Lower leg skin (tissue), 4 donors: ENCODE measurements around the gene MAN1C1. TPM values are rescaled to one million over a fixed set of nuclear protein-coding genes. Genes with fewer than 3 reads are reported as not detected.
"Not testable (repeated sequence)": the region's sequence is repeated elsewhere in the genome, so short reads cannot be mapped to it uniquely, and the experiment has no call there.

ENCODE experiments used
- DNase-seq, 2 donors: peaks; one replicate each; pipeline ENCODE4 v3.0.0-alpha.2; 2019; ENCODE audit warnings: low spot score in 2 of 2
- H3K4me3 ChIP-seq: fragments of 200-600 bp; sonication (generic); 2 replicates; pipeline ENCODE4 v1.5.1; 2017; ENCODE audit warnings: mild to moderate bottlenecking, low read depth; ENCODE audit not compliant: poor library complexity, severe bottlenecking
- POLR2A ChIP-seq, 2 donors: fragments of 450-650 bp; IDR thresholded peaks; one replicate each; pipeline ENCODE4 v1.6.1; 2016 to 2017; ENCODE audit warnings: antibody characterized with exemption in 2 of 2, mild to moderate bottlenecking in 1 of 2, moderate library complexity in 1 of 2
- WGBS, 2 donors: methylation state at CpG; one replicate each; pipeline ENCODE4 v1.1.5; 2018; 5-methylcytosine and 5-hydroxymethylcytosine counted together
- intact Hi-C: fragments of 100-400 bp; cut with DNase I; formaldehyde crosslinking; loops from one replicate; pipeline ENCODE4 v1.15.0; 2023; ENCODE audit warnings: low total_unique reads
- total RNA-seq, 4 donors: library from RNA; depleted of rRNA; stranded (reverse); fragments of >200 nt; gene quantifications; one replicate each; pipeline ENCODE4 v1.1.0, GENCODE V29; 2016
- TF ChIP-seq, protein P1 (sequence below), 3 donors: fragments of 450-650 bp; IDR thresholded peaks; one replicate each; pipeline ENCODE4 v1.5.1; 2016; ENCODE audit warnings: antibody characterized with exemption in 3 of 3, mild to moderate bottlenecking in 3 of 3, moderate library complexity in 2 of 3

The MAN1C1 gene
- total RNA-seq, 4 donors from 2014 or later: 5.9 to 7.3 (median 6.6) TPM

DNA sequence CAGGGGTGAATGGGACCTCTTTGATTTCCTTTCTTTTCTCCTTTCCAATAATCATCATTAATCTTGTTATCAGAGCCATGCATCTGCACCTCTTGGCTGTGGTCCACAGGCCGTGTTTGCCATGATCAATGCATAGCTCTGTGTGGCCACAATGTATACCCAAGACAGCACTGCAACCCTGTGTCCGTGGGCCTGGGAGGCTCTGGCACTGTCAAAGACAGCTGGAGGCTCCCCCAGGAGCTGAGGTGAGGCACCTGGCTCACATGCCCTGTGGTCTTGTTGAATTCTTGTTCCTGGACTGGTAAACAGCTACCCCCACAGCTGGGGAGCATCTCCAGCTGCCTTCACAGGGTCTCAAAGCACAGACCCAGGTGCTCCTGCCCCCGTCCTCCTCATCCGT, 116.2 kb downstream of the MAN1C1 start:
- 85% methylated on average over 4 of the region's 4 CpGs for WGBS, 2 donors
- intact Hi-C loops: no loop called here
- no peak for TF ChIP-seq POLR2A (IDR thresholded peaks at IDR 0.05)

DNA sequence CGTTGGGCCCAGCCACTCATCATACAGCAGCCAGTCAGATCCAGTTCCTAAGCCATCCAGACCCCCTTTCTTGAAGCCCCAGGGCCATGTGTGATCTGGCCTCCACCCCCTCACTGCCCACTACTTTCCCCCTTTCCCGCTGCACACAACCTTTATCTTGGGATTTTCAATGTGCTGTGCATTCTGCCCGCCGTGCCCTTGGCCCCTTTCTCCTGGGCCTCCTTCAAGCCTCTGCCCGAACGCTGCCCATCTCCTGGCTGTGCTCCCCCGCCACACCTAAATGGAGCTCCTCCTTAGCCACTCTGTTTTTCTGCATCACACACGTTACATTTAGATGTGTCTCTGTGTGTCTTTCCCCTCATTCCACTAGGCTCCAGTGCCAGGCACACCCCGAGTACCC, 116.7 kb downstream of the MAN1C1 start:
- intact Hi-C loops: no loop called here

More for the DNA sequence above, 116.2 kb downstream of the MAN1C1 start:
- DNase-seq: no peak
- no peak overlapping the region for H3K4me3 ChIP-seq

DNA sequence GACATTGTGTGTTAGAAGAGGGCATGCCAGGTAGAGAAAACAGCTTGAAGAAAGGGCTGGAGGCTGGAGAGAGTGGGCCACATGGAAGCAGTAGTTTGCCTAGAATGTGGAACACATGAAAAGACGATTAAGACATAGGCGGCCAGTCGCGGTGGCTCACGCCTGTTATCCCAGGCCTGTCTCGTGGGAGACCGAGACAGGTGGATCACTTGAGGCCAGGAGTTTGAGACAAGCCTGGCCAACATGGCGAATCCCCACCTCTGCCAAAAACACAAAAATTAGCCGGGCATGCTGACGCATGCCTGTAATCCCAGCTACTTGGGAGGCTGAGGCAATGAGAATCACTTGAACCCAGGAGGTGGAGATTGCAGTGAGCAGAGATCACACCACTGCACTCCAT, 118.4 kb downstream of the MAN1C1 start:
- H3K4me3 ChIP-seq, intact Hi-C loops, DNase-seq: not testable (repeated sequence)
- 57 to 76% methylated on average over 10 of the region's 10 CpGs for WGBS, 2 donors

More for the DNA sequence above, 116.7 kb downstream of the MAN1C1 start:
- WGBS, 2 donors: 93 to 96% methylated on average over 9 of the region's 9 CpGs
- H3K4me3 ChIP-seq: no peak overlapping the region
- TF ChIP-seq, protein P1, sequence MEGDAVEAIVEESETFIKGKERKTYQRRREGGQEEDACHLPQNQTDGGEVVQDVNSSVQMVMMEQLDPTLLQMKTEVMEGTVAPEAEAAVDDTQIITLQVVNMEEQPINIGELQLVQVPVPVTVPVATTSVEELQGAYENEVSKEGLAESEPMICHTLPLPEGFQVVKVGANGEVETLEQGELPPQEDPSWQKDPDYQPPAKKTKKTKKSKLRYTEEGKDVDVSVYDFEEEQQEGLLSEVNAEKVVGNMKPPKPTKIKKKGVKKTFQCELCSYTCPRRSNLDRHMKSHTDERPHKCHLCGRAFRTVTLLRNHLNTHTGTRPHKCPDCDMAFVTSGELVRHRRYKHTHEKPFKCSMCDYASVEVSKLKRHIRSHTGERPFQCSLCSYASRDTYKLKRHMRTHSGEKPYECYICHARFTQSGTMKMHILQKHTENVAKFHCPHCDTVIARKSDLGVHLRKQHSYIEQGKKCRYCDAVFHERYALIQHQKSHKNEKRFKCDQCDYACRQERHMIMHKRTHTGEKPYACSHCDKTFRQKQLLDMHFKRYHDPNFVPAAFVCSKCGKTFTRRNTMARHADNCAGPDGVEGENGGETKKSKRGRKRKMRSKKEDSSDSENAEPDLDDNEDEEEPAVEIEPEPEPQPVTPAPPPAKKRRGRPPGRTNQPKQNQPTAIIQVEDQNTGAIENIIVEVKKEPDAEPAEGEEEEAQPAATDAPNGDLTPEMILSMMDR (IDR thresholded peaks at IDR 0.05): no peak
- no peak for TF ChIP-seq POLR2A (IDR thresholded peaks at IDR 0.05)
- no peak for DNase-seq

DNA sequence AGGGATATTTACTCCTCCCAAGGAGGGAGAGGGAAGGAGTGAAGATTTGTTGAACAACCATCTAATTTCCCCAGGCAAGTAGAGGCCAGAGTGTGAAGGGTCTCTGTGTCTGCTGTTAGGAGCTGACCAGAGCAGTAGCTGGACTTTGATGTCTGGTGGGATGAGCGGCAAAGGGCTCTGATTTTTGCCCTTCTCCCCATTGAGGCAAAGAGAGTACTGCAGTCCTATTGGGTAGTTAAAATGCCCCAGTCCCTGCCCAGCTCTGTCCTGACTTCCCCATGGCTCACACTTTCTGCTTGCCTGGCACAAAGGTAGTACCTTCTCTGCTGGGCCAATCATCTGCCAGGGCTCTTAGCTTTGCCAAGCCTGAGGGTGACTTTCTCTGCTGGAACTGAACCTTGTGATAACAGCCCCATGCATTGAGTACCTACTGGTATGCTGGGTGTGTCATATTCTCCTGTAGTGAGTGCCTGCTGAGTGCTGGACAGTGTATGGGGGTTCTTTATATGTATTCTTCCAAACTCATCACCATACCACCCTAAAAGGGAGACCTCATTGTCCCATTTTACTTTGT, 119.5 kb downstream of the MAN1C1 start:
- TF ChIP-seq, protein P1 (IDR thresholded peaks at IDR 0.05): no peak
- no peak for TF ChIP-seq POLR2A (IDR thresholded peaks at IDR 0.05)
- intact Hi-C loops: no loop called here
- WGBS, 2 donors: 100% methylated on average over 1 of the region's 1 CpG
- H3K4me3 ChIP-seq: no peak overlapping the region
- DNase-seq: no peak

DNA sequence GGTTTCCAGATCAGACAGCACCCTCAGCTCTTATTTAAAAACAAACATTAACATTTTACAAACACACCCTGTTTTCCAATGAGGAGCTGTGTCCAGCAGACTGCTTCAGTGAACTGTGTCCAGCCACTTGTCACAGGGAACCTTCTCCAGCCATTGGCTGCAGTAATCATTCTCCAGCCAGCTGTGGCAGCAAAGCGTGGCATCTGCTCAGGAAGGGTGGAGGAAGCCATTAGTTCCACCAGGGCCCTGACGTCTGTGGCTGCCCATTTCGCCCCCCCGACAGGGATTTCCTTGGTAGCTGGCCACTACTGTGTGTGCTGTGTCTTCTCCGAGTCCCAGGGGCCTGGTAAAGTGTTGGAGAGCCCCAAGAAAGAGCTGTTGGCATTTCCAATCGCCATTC, 120.5 kb downstream of the MAN1C1 start:
- no peak for TF ChIP-seq POLR2A (IDR thresholded peaks at IDR 0.05)
- TF ChIP-seq, protein P1 (IDR thresholded peaks at IDR 0.05): no peak
- intact Hi-C loops: no loop called here
- H3K4me3 ChIP-seq: no peak overlapping the region
- no peak for DNase-seq
- WGBS, 2 donors: 51 to 65% methylated on average over 6 of the region's 6 CpGs

DNA sequence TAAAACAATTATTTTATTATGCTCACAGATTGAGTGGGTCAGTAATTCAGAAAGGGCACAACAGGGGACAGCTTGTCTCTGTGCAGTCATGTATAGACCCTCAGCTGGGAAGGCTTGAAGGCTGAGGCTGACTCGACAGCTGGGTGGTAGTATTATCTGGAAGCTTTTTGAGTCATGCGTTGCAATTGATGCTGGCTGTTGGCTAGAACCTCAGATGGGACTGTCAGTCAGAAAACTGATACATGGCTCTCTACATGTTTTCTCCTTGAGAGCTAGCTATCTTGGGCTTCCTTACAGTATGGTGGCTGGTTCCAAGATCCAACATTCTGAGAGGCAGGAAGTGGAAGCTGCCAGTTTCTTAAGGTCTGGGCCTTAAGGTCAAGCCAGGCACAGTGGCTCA, 121.9 kb downstream of the MAN1C1 start:
- TF ChIP-seq, protein P1 (IDR thresholded peaks at IDR 0.05): no peak
- no peak for TF ChIP-seq POLR2A (IDR thresholded peaks at IDR 0.05)
- WGBS, 2 donors: 74 to 83% methylated on average over 2 of the region's 2 CpGs
- DNase-seq: no peak
- intact Hi-C loops: no loop called here
- no peak overlapping the region for H3K4me3 ChIP-seq

DNA sequence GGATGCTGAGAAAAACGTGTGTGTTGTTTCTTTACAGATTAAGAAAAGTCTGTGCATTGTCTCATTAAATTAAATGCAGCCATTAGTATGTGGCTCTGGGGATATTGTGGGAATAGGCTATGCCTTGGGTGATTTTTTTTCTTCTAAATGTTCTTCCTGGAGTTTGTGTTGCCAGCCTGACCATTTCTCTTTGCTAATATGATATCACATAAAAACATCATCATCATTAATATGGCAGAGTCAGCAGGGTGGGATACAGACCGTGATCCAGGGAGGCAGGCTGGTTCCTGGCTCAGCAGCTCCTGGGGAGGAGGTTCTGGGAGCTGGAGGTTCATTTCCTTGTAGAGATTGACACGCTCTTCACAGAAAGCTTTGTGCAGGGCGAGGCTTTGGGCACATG, 122.8 kb downstream of the MAN1C1 start:
- TF ChIP-seq, protein P1 (IDR thresholded peaks at IDR 0.05): no peak
- TF ChIP-seq POLR2A (IDR thresholded peaks at IDR 0.05): no peak
- DNase-seq: no peak
- intact Hi-C loops: no loop called here
- WGBS, 2 donors: 81 to 85% methylated on average over 4 of the region's 4 CpGs
- H3K4me3 ChIP-seq: no peak overlapping the region
